ENCODE measurements around the gene LLGL1.
"Not testable (repeated sequence)": the region's sequence is repeated elsewhere in the genome, so short reads cannot be mapped to it uniquely, and the experiment has no call there.

The LLGL1 gene

GRCh38 chr17:18194804-18195203 is 30.6 kb upstream of the LLGL1 start:
- DNase-seq = no peak

GRCh38 chr17:18195246-18195645 is 30.2 kb upstream of the LLGL1 start:
- DNase-seq = no peak

- no peak for DNase-seq
Measured at GRCh38 chr17:18197535-18198194, 27.8 kb upstream of the LLGL1 start.

- no peak for DNase-seq
Measured at GRCh38 chr17:18198530-18198929, 26.9 kb upstream of the LLGL1 start.

GRCh38 chr17:18201108-18201507 is 24.3 kb upstream of the LLGL1 start:
- no peak for DNase-seq

DNA sequence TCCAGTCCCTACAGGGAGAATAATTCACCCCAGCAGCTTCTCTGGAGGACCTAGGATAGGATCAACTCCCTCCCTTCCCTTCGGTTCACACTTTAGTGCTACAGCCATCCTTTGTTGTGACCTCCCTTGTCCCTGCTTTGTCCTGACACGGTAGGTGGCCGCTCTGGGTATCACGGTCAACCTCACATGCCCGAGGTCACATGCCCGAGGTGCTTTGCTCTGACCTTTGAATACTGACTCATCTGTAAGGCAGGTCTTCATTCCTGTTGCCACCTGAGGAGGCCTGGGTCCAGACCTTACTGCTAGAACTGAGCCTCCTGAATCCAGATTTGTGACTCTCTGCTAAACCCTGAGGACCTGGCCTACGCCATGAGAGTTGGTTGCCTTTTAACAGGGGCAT is 22.1 kb upstream of the LLGL1 start:
- no peak for DNase-seq

GRCh38 chr17:18205861-18206260 is 19.6 kb upstream of the LLGL1 start:
- no peak for DNase-seq

- no peak for DNase-seq
Measured at GRCh38 chr17:18206962-18207361, 18.5 kb upstream of the LLGL1 start.

GRCh38 chr17:18208092-18208491 is 17.3 kb upstream of the LLGL1 start:
- no peak for DNase-seq

GRCh38 chr17:18213666-18214270 is 11.7 kb upstream of the LLGL1 start:
- no peak for DNase-seq

DNA sequence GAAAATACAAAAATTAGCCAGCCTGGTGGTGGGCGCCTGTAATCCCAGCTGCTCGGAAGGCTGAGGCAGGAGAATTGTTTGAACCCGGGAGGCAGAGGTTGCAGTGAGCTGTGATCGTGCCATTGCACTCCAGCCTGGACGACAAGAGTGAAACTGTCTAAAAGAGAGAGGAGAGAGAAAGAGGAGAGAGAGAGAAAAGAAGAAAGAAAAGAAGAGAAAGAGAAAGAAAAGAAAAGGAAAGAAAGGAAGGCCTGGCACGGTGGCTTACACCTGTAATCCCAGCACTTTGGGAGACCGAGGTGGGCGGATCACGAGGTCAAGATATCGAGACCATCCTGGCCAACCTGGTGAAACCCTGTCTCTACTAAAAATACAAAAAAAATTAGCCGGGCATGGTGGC is 8.5 kb upstream of the LLGL1 start:
- DNase-seq = not testable (repeated sequence)

DNA sequence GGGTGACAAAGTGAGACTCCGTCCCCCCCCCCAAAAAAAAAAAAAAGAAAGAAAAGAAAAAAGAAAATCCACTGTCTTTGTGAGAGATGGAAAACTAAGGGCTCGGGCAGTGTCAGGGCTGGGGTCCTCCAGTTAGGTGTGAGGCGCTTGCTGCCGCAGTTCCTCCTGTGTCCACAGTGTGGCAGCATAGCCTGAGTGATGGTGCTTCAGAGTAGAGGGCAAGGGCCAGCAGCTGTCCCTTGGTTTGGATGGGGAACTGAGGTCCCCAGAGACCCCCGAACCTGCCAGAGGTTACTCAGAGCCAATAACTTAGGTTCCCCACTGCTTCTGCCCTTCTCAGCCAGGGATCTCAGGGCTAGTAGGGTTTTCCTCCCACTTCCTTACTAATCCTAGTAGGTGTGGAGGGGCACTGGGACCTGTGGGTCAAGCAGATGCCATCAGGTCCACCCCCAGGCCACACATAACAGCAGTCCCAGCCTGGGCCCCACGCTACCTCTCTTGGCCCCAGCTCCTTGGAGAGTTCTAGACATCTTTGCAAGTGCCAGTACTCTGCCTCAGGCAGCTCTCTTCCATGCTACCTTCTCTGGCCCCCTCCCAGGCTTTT is 7.9 kb upstream of the LLGL1 start:
- DNase-seq = peak; percentile 9

DNA sequence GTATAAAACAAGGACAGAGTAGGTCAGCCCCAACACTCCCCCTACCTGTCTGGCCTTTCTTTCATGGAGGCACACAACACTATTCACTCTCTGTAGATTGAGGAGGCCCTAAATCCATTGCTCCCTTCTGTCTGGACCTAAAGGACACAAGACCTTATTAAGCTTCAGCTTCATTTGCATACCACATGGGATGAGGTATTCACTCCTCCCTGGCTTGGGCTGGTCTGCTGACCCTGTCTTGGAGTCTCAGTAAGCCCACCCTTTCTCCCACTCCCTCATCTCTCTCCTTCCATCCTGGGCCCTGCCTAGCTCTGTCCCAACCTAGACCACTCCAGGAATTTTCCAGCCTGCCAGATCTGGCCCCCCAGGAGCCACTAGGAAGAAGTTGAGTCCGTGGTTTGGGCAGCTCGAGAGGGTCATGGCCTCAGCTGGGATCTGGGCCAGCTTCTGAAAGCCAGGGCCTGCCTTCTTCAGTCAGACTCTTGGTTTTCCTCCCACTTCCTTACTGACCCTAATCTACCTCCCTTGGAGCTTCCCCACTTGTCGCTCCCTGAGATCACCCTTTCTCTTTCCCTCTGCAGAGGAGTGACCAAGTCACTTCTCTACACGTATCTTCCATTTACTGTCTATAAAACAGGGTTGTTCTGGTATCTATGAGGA is 6.5 kb upstream of the LLGL1 start:
- no peak for DNase-seq

DNA sequence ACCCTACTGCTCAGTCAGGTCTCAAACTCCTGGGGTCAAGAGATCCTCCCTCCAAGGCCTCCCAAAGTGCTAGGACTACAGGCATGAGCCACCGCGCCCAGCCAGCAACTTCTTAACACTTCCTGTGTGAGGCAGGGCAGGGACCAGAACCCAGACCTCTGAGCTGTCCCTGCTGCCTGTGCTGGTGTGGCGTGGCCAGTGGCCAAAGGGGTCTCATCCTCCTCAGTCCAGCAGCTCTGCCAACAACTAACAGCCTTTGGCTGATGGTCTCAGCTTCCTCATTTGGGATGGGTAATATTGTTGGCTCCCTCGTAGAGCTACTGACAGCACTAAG is 1.4 kb upstream of the LLGL1 start:
- DNase-seq = no peak

DNA sequence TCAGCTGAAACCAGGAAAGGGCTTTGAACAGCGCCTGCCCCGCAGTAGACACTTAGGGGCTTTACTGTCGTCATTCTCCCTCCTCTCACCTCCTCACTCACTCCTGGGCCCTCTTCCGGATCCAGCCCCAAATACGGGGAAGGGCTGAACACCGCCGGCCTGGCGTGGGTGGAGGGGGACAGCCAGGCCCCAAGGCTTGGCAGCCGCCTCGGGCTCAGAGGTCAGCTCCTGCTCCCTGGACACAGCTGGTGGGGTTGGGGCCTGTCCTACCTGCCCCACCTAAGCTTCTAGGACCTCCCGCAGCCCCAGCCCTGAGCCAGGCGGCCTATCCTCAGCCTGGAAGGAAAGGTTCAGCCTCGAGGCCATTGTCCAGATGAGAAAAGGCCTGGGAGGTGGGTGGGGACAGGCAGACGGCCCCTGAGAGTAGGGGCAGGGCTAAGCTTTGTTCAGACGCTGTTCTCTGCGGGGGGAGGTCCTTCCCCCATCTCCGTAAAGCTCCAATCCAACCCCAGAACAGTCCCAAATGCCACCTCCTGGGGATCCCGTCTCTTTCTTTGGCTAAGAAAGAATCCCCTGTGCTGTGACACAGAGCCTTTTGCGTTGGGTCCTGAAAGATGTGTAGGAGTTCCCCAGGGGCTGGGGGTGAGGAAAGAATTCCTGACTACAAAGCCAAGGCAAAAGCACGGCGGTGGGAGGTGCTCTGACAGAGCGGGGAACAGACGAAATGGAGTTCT is 881 bp upstream of the LLGL1 start:
- no peak for DNase-seq

DNA sequence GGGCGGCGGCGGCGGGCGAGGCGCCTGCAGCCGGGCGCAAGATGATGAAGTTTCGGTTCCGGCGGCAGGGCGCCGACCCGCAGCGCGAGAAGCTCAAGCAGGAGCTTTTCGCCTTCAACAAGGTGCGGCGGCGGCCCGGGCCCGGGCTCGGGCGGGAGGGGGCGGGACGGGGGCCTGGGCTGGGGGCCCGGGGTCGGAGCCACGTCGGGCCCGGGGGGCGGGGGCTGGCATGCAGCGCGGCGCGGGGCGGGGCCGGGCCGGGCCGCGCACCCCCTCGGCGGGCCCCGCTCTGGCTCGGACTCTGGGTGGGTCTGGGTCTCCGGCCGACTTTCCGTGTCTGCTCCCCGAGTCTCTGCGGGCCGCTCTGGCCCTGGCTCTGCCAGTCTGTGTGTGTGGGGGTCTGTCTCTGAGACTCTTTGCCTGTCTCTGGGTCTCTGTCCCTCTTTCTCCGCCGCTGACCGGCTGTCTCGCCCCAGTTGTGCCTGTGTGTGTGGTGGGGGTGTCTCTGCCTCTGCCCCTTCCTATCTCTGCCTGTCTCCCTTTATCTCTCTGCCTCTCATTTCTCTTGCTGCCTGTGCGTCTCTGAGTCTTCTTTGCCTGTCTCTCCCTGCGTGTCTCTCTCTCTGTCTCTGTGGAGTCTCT is 328 bp downstream of the LLGL1 start:
- DNase-seq = peak; percentile 36

- DNase-seq = no peak
Measured at GRCh38 chr17:18226284-18226945, 980 bp downstream of the LLGL1 start.

GRCh38 chr17:18227635-18228034 is 2.2 kb downstream of the LLGL1 start:
- no peak for DNase-seq

- no peak for DNase-seq
Measured at GRCh38 chr17:18228176-18228682, 2.8 kb downstream of the LLGL1 start.

- no peak for DNase-seq
Measured at GRCh38 chr17:18229254-18229653, 3.8 kb downstream of the LLGL1 start.

DNA sequence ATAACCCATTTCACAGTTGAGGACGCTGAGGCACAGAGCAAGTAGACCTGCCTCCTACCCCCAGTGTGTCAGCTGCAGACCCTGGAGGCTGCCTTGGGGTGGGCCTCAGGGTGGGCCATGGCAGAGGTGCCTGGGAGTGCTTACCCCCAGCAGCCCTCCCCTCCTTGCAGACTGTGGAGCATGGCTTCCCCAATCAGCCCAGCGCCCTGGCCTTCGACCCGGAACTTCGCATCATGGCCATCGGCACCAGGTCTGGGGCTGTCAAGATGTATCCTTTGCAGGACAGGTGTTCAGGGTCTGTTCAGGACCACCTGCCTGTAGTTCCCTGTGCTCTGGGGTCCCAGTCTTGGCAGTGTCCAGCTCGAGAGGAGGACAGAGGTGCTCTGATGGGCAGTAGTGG is 4.3 kb downstream of the LLGL1 start:
- no peak for DNase-seq

All from NK-92 treated with Interleukin-12 subunit alpha and Interleukin-12 subunit beta, amount 100 ng/mL, for 24 hours (cell line).